Measurements from ENCODE around the gene PSTK.

Gene PSTK

GRCh38 chr10:123019264-123019663 is 39.1 kb downstream of the PSTK start:
- in situ Hi-C loops (cut with MboI; ENCODE audit: low sequenced_read_pairs): no loop called here

- in situ Hi-C loops (cut with MboI; ENCODE audit: low sequenced_read_pairs): no loop called here
These were observed 39.9 kb downstream of the PSTK start for GRCh38 chr10:123019941-123020703.

DNA sequence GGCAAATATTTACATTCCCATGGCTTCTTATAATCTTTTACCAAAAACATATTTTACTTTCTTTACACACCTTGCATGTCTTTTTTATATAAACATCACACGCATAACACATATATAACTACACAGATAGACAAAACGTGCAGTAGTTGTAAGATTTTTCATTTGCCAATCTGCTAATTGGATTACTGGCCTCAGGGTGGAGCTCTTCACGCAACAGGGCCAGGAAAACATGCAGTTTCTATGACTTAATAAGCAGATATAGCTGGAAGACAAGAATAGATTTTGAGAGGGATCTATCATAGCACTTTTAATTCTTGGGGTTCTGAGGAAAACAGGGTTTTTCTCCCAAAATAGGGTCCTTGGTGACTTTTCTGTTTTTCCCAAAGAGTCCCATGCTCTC is 41.3 kb downstream of the PSTK start:
- in situ Hi-C loops (cut with MboI; ENCODE audit: low sequenced_read_pairs): no loop called here

DNA sequence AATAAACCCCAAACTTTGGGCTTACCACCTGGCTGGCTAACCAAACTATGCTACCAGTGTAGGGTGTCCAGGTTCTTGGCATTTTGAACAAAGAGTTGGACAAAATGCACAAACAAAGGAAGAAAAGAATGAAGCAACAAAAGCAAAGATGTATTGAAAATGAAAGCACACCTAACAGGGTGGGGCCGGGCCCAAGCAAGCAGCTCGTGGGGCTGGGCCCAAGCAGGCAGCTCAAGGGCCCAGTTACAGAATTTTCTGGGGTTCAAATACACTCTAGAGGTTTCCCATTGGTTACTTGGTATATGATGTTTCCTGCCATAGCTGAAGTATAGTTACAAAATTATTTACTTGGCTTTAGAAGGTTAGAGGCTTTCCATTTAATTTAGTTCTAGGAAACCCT is 44.3 kb downstream of the PSTK start:
- in situ Hi-C loops (cut with MboI; ENCODE audit: low sequenced_read_pairs): no loop called here

DNA sequence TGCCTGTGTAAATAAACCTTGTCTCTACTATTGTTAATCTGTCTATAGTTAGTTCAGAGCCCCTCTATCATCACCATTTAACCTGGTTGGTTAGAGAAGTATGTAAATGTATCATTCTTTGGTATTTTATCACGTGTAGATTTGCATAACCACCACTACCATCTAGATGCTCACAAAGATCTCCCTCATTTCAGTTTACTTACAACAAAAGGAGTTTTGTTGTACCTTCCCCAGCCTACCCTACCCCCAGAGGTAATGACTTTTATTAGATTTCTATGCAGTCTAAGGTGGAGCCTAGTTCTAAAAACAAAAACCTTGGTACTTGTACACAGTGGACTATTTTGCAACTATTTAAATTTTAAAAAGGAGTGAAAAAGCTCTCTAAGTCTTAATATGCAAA is 46.1 kb downstream of the PSTK start:
- in situ Hi-C loops (cut with MboI; ENCODE audit: low sequenced_read_pairs): no loop called here

DNA sequence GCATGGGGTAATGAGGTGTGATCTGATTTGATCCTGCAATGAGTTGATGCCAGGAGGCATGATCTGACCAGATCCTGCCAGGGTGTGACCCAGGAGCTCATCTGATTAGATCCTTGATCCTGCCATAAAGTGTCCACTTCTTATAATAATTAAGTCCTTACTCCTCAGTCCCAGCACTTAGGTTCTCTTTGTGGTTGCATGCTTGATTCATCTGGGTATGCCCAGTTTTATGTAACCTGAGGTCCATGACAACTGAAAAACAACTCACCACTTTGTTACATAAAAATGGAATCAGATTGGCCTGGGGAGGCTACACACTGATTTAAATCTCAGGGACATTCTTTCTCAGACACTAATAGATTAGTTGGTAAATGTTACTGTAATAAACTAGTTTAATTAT is 47.7 kb downstream of the PSTK start:
- in situ Hi-C loops (cut with MboI; ENCODE audit: low sequenced_read_pairs): no loop called here

DNA sequence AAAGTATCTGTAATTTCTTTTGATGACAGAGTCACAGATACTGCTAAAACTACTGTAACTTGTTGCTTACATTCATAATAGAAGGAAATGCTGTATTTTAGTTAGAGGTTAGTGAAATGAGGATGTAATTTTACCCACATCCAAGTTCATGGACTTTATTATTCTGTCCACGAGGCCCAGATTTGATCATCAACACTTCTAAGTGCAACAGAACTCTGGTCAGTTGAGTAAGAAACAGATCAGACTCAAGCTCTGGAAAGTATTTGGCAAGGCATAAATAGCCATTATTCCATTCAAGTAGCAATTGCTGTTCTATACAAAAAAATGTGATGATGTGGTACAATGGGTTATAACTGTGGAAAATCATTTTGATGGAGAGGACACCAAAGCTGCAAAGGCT is 50.9 kb downstream of the PSTK start:
- in situ Hi-C loops (cut with MboI; ENCODE audit: low sequenced_read_pairs): no loop called here

- in situ Hi-C loops (cut with MboI; ENCODE audit: low sequenced_read_pairs): no loop called here
These were observed 54.1 kb downstream of the PSTK start for GRCh38 chr10:123034332-123034731.

GRCh38 chr10:123035467-123036086 is 55.4 kb downstream of the PSTK start:
- in situ Hi-C loops (cut with MboI; ENCODE audit: low sequenced_read_pairs): no loop called here

GRCh38 chr10:123038782-123039631 is 58.8 kb downstream of the PSTK start:
- in situ Hi-C loops (cut with MboI; ENCODE audit: low sequenced_read_pairs): no loop called here

- in situ Hi-C loops (cut with MboI; ENCODE audit: low sequenced_read_pairs): no loop called here
These were observed 59.4 kb downstream of the PSTK start for GRCh38 chr10:123039632-123039930.

Data from HL-60/S4 (cell line).